NOMO-1 (cell line): ENCODE results near the gene SHOC1.
A peak's percentile ranks its signal among the peaks of the same experiment; 100 is the strongest.
"Not testable (repeated sequence)": the region's sequence is repeated elsewhere in the genome, so short reads cannot be mapped to it uniquely, and the experiment has no call there.

Source experiments
- DNase-seq, 2 experiments: peaks; one replicate each; lab custom pipeline; 2025; ENCODE audit not compliant: unreplicated experiment in 2 of 2; lab: John Stamatoyannopoulos, UW

Gene SHOC1

GRCh38 chr9:111794835-111795556, at the start of gene SHOC1:
SHOC1 (minus strand) TSS chr9:111794937; CDS start chr9:111791418, 3,519 bp downstream.
- DNase-seq: no peak

GRCh38 chr9:111843971-111844370, 49.2 kb upstream of the SHOC1 start:
- DNase-seq: no peak

- DNase-seq: no peak
These were observed 47.6 kb upstream of the SHOC1 start for GRCh38 chr9:111842313-111842712.

- DNase-seq: no peak
These were observed 45.7 kb upstream of the SHOC1 start for GRCh38 chr9:111840442-111840841.

GRCh38 chr9:111839987-111840386, 45.2 kb upstream of the SHOC1 start:
- no peak for DNase-seq

GRCh38 chr9:111839387-111839786, 44.6 kb upstream of the SHOC1 start:
- DNase-seq: peak in 1 of 2 experiments; percentile 11

GRCh38 chr9:111838439-111838838, 43.7 kb upstream of the SHOC1 start:
- DNase-seq: no peak

- DNase-seq: no peak
These were observed 41.6 kb upstream of the SHOC1 start for GRCh38 chr9:111836311-111836710.

- DNase-seq: no peak
These were observed 39.2 kb upstream of the SHOC1 start for GRCh38 chr9:111833941-111834340.

- no peak for DNase-seq
These were observed 37.7 kb upstream of the SHOC1 start for GRCh38 chr9:111832449-111832848.

GRCh38 chr9:111831371-111832108, 36.8 kb upstream of the SHOC1 start:
- no peak for DNase-seq

- DNase-seq: no peak
These were observed 33.5 kb upstream of the SHOC1 start for GRCh38 chr9:111828193-111828592.

- DNase-seq: no peak
These were observed 30.9 kb upstream of the SHOC1 start for GRCh38 chr9:111825468-111826145.

- DNase-seq: no peak
These were observed 26.3 kb upstream of the SHOC1 start for GRCh38 chr9:111821006-111821528.

GRCh38 chr9:111819360-111819759, 24.6 kb upstream of the SHOC1 start:
- DNase-seq: no peak

- DNase-seq: no peak
These were observed 20.7 kb upstream of the SHOC1 start for GRCh38 chr9:111815285-111816070.

GRCh38 chr9:111812337-111812736, 17.6 kb upstream of the SHOC1 start:
- no peak for DNase-seq

GRCh38 chr9:111810908-111811307, 16.2 kb upstream of the SHOC1 start:
- DNase-seq: no peak

- DNase-seq: not testable (repeated sequence)
These were observed 15.7 kb upstream of the SHOC1 start for GRCh38 chr9:111810415-111810814.

GRCh38 chr9:111807197-111807596, 12.5 kb upstream of the SHOC1 start:
- DNase-seq: no peak

GRCh38 chr9:111806259-111806658, 11.5 kb upstream of the SHOC1 start:
- no peak for DNase-seq
